ENCODE data around the gene GSTCD. TPM values are rescaled to one million over a fixed set of nuclear protein-coding genes. Genes with fewer than 3 reads are reported as not detected.

Gene GSTCD
- total RNA-seq, 1 experiment from 2014 or later: 8.8 TPM

DNA sequence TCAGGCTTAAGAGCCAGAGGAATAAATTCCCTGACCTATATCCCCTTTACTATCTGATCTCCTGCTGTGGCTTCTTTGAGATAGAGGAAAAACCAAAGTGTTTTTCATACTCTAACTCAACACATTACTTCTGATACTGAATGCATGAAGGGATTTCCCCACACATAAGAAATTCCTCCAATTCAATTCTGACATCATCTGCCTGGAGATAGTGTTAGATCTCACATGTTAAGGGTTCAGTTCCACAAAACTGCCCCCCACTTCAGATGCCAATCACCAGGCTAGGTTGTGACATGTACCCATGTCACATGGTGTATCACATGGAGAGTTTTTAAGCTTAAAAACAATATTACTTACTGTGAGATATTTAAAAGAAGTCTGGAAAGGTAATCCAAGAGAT lies 46.8 kb downstream of the GSTCD start:
- intact Hi-C loops (cut with micrococcal nuclease; ENCODE audit: unreplicated experiment): no loop called here
- ATAC-seq (no peak), DNase-seq (ENCODE audit: low read depth, low spot score) (no peak)
- Histone ChIP-seq H3K27me3 (ENCODE audit: control insufficient read depth, insufficient read depth, low read length) (no peaks in the 10 kb centered on the region), H3K4me1 (ENCODE audit: control insufficient read depth, insufficient read depth, low read length) (no peaks in the 10 kb centered on the region), H3K27ac (ENCODE audit: low read length) (no peak overlapping the region), H3K36me3 (ENCODE audit: control insufficient read depth, insufficient read depth, low read length) (no peaks in the 10 kb centered on the region), H3K4me3 (ENCODE audit: low read depth in 2 of 2, low read length in 2 of 2) (no peak overlapping the region), H3K9me3 (ENCODE audit: control insufficient read depth, insufficient read depth, low read depth, low read length) (no peaks in the 10 kb centered on the region)
- ChIA-PET POLR2A (no interaction called here), CTCF (no interaction called here)
- no peak for TF ChIP-seq TCF7L2 (IDR thresholded peaks at IDR 0.05; ENCODE audit: low read depth, low read length)
- no peak for TF ChIP-seq SIN3A (IDR thresholded peaks at IDR 0.05; ENCODE audit: borderline replicate concordance, insufficient read depth, low read depth, low read length)
- TF ChIP-seq, protein P1, sequence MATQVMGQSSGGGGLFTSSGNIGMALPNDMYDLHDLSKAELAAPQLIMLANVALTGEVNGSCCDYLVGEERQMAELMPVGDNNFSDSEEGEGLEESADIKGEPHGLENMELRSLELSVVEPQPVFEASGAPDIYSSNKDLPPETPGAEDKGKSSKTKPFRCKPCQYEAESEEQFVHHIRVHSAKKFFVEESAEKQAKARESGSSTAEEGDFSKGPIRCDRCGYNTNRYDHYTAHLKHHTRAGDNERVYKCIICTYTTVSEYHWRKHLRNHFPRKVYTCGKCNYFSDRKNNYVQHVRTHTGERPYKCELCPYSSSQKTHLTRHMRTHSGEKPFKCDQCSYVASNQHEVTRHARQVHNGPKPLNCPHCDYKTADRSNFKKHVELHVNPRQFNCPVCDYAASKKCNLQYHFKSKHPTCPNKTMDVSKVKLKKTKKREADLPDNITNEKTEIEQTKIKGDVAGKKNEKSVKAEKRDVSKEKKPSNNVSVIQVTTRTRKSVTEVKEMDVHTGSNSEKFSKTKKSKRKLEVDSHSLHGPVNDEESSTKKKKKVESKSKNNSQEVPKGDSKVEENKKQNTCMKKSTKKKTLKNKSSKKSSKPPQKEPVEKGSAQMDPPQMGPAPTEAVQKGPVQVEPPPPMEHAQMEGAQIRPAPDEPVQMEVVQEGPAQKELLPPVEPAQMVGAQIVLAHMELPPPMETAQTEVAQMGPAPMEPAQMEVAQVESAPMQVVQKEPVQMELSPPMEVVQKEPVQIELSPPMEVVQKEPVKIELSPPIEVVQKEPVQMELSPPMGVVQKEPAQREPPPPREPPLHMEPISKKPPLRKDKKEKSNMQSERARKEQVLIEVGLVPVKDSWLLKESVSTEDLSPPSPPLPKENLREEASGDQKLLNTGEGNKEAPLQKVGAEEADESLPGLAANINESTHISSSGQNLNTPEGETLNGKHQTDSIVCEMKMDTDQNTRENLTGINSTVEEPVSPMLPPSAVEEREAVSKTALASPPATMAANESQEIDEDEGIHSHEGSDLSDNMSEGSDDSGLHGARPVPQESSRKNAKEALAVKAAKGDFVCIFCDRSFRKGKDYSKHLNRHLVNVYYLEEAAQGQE (IDR thresholded peaks at IDR 0.05; ENCODE audit: insufficient read depth in 1 of 2, low read depth in 2 of 2, low read length in 1 of 2): no peak
- TF ChIP-seq, protein P2, sequence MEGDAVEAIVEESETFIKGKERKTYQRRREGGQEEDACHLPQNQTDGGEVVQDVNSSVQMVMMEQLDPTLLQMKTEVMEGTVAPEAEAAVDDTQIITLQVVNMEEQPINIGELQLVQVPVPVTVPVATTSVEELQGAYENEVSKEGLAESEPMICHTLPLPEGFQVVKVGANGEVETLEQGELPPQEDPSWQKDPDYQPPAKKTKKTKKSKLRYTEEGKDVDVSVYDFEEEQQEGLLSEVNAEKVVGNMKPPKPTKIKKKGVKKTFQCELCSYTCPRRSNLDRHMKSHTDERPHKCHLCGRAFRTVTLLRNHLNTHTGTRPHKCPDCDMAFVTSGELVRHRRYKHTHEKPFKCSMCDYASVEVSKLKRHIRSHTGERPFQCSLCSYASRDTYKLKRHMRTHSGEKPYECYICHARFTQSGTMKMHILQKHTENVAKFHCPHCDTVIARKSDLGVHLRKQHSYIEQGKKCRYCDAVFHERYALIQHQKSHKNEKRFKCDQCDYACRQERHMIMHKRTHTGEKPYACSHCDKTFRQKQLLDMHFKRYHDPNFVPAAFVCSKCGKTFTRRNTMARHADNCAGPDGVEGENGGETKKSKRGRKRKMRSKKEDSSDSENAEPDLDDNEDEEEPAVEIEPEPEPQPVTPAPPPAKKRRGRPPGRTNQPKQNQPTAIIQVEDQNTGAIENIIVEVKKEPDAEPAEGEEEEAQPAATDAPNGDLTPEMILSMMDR (IDR thresholded peaks at IDR 0.05): no peak
- TF ChIP-seq POLR2AphosphoS5 (IDR thresholded peaks at IDR 0.05; ENCODE audit: low read depth, low read length): no peak
- in situ Hi-C loops (cut with HindIII; ENCODE audit: low pct_unique_long_range_greater_than_20kb, low sequenced_read_pairs): no loop called here
- BruUV-seq (replicated peaks): no TSS peak

DNA sequence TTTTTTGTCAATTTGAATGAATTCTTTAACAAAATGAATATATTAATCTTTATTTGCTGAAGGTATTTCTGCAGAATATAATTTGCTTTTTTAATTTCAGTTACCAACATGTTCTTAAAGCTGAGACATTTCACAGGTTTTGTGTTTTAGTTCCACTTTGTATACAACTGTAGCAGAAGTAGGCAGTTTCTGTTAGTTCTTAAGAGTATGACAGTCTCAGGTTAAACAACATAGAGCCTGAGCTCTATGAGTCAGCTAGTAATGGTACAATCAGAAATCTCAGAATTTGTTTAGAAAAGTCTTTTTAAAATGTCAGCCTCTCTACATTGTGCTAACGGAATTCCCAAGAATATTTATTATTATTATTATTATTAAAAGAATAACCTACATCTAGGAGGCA lies 50.4 kb downstream of the GSTCD start:
- no peak for TF ChIP-seq TCF7L2 (IDR thresholded peaks at IDR 0.05; ENCODE audit: low read depth, low read length)
- TF ChIP-seq, protein P2 (IDR thresholded peaks at IDR 0.05): no peak
- TF ChIP-seq POLR2AphosphoS5 (IDR thresholded peaks at IDR 0.05; ENCODE audit: low read depth, low read length): no peak
- TF ChIP-seq SIN3A (IDR thresholded peaks at IDR 0.05; ENCODE audit: borderline replicate concordance, insufficient read depth, low read depth, low read length): no peak
- TF ChIP-seq, protein P1 (IDR thresholded peaks at IDR 0.05; ENCODE audit: insufficient read depth in 1 of 2, low read depth in 2 of 2, low read length in 1 of 2): no peak
- intact Hi-C loops (cut with micrococcal nuclease; ENCODE audit: unreplicated experiment): no loop called here
- Histone ChIP-seq H3K4me3 (ENCODE audit: low read depth in 2 of 2, low read length in 2 of 2) (no peak overlapping the region), H3K27ac (ENCODE audit: low read length) (no peak overlapping the region), H3K27me3 (ENCODE audit: control insufficient read depth, insufficient read depth, low read length) (no peaks in the 10 kb centered on the region), H3K36me3 (ENCODE audit: control insufficient read depth, insufficient read depth, low read length) (no peaks in the 10 kb centered on the region), H3K9me3 (ENCODE audit: control insufficient read depth, insufficient read depth, low read depth, low read length) (no peaks in the 10 kb centered on the region), H3K4me1 (ENCODE audit: control insufficient read depth, insufficient read depth, low read length) (no peaks in the 10 kb centered on the region)
- no peak for DNase-seq (ENCODE audit: low read depth, low spot score)
- ChIA-PET CTCF (no interaction called here), POLR2A (no interaction called here)
- ATAC-seq: no peak
- no TSS peak for BruUV-seq (replicated peaks)
- in situ Hi-C loops (cut with HindIII; ENCODE audit: low pct_unique_long_range_greater_than_20kb, low sequenced_read_pairs): no loop called here

Measured in Panc1 (cell line).